NCI-H1417 treated with DMSO at 0.1 percent for 48 hours (cell line): ENCODE measurements around the gene HOATZ.

ENCODE experiments used
- DNase-seq: peaks from one replicate; lab custom pipeline; 2025; lab: John Stamatoyannopoulos, UW

HOATZ gene

GRCh38 chr11:111549196-111549868 lies 34.8 kb downstream of the HOATZ start:
- DNase-seq: no peak

- DNase-seq: no peak
Observed at GRCh38 chr11:111549869-111550203, 35.3 kb downstream of the HOATZ start.

GRCh38 chr11:111550258-111550657 lies 35.7 kb downstream of the HOATZ start:
- no peak for DNase-seq

GRCh38 chr11:111554532-111554931 lies 40.0 kb downstream of the HOATZ start:
- DNase-seq: no peak

- no peak for DNase-seq
Observed at GRCh38 chr11:111555255-111555654, 40.7 kb downstream of the HOATZ start.

- no peak for DNase-seq
Observed at GRCh38 chr11:111557425-111558111, 43.0 kb downstream of the HOATZ start.

- no peak for DNase-seq
Observed at GRCh38 chr11:111559800-111560464, 45.4 kb downstream of the HOATZ start.

- DNase-seq: no peak
Observed at GRCh38 chr11:111560800-111561199, 46.2 kb downstream of the HOATZ start.

GRCh38 chr11:111561306-111561705 lies 46.7 kb downstream of the HOATZ start:
- no peak for DNase-seq

GRCh38 chr11:111561791-111562325 lies 47.3 kb downstream of the HOATZ start:
- no peak for DNase-seq

- DNase-seq: no peak
Observed at GRCh38 chr11:111562692-111563389, 48.3 kb downstream of the HOATZ start.

- peak; percentile 13 for DNase-seq
Observed at GRCh38 chr11:111565114-111565720, 50.6 kb downstream of the HOATZ start.

- DNase-seq: no peak
Observed at GRCh38 chr11:111566324-111566723, 51.7 kb downstream of the HOATZ start.

GRCh38 chr11:111569476-111569875 lies 54.9 kb downstream of the HOATZ start:
- no peak for DNase-seq

GRCh38 chr11:111570796-111571195 lies 56.2 kb downstream of the HOATZ start:
- DNase-seq: no peak

- no peak for DNase-seq
Observed at GRCh38 chr11:111571829-111572501, 57.4 kb downstream of the HOATZ start.

- no peak for DNase-seq
Observed at GRCh38 chr11:111572581-111572980, 58.0 kb downstream of the HOATZ start.

- no peak for DNase-seq
Observed at GRCh38 chr11:111573821-111574249, 59.3 kb downstream of the HOATZ start.

GRCh38 chr11:111574373-111575225 lies 60.0 kb downstream of the HOATZ start:
- no peak for DNase-seq

- DNase-seq: no peak
Observed at GRCh38 chr11:111575740-111576139, 61.2 kb downstream of the HOATZ start.
